Activated CD8-positive, alpha-beta memory T cell treated with anti-CD3 and anti-CD28 coated beads, Interleukin-2, amount 50 U/mL, for 48 hours (primary cell): Measurements from ENCODE around the gene ANXA5.
"Not testable (repeated sequence)": the region's sequence is repeated elsewhere in the genome, so short reads cannot be mapped to it uniquely, and the experiment has no call there.

Experiments used
- DNase-seq: peaks from one replicate; pipeline ENCODE4 v3.0.0-alpha.2; 2020

The ANXA5 gene

GRCh38 chr4:121676345-121677075 lies 20.3 kb downstream of the ANXA5 start:
- DNase-seq = no peak

DNA sequence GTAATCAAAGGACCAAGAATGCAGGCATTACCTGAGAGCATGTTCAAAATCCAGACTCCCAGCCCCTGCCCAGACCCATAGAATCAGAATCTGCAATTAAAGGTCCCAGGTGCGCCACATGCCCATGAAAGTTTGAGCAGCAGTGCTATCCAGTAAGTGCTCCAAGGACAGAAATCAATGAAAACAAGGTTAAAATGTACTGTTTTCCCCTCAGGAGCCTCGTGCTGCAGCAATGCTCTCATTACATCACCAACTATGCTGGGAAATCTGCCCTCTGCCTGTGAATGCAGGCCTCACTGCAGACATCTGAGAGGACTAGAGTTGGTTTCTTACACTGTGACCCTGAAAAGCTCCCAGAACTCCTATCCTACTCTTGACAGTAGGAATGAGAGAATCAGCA lies 21.1 kb downstream of the ANXA5 start:
- no peak for DNase-seq

DNA sequence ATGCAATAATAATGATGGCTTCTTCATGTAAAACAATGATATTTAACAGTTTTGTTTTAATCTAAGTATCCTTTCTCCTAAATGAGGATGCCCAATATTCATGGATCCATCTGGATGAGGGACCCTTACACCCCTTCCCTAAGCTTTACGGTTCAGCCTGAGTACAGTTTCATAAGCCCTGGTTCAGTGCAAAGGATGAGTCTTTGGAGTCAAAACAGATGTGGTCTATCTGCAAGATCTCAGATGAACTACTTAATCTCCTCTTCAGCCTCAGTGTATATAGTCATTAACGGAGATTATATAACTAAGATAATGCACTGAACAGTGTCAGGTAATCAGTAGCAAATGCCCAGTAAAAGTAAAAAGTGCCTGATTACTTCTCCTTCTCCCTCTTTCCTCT lies 22.1 kb downstream of the ANXA5 start:
- no peak for DNase-seq

DNA sequence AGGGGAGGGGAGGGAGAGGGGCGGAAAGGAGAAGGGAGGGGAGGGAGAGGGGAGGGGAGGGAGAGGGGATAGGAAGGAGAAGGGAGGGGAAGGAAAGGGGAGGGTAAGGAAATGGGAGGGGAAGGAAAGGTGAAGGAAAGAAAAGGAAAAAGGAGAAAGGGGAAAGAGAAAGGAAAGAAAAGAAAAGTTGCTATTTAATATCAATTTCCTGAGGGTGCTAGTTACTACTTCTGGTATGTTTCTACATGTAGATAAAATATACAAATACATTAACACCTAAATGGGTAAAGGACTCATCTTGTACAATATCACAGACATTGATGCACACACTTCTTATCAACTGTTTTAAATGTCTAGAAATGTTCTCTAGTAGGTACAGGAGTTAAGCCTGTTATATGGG lies 22.6 kb downstream of the ANXA5 start:
- DNase-seq = no peak

DNA sequence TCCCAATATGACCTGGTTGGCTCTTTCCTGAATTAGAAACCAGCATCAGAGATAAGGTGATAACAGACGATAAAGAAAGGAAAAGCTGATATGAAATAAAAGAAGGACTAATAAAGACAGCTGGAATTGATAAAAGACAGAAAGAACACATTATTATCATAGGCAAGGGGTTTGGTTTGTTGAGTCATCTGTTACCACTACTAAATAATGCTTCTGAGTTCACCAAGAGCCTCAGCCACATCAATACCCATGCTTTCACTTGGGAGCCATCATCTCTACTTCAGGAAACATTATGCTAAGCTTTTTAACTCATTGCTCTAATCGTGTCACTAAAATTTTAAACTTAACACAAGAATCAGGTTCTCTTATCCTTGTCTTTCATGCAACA lies 27.6 kb downstream of the ANXA5 start:
- no peak for DNase-seq

DNA sequence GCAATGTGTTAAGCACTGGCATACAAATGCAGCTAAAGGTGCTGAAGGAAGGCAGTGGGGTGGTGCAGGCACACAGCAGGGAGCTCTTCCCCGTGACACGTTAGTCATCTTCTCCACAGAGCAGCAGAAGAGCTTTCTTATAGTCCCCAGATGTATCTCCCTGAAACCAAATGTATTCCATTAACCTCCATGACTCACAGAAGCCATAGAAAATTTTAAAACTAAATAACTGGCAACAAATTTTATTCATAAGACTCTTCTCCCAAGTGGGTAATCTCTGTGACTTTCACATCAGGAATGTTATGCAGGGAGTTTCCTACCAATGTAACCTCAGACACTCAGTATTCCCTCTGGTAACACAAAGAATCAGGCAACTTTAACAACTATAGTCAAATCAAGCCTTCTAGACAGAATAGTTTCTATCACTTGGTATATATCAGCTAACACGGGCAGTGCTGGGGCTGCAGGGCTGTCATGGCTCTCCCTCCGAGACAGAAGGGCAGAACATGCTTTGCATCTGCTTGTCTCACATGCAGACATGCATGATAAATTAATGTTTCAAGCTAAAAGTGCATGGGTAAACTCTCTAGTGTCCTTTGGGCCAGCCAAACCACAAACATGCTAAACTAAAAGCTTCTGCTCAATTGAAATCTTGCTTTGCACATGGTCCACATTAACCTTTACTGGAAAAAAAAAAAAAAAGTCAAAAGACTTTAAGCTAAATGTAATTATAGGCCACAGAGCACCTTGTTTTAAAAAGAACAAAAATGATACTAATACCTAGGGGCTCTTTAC lies 28.2 kb downstream of the ANXA5 start:
- DNase-seq = no peak

DNA sequence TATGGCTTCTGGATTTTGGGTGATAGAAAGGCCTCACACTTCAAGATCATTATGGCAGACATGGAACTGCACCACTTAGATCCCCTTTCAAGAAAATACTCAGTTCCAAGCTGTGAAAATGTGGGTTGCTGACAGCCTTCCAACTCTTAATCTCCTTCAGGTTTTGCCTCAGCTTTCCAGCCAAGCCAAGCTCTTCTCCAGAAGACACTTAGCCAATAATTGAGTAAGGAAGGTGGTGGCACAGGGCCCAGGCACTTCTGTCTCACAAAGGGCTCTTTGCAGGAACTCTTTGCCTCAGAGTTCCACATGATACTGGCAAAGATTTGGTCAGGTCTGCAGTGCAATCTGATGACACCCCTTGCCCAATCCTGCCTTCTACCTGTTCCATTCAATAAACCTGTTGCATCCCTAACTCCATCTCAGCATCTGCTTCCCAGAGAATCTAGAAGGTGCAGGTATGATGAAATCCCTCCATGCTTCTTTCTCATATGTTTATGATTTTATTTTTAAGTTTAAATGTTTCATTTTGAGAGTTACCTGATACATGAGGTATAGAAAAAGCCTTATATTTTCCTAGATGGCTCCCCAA lies 30.6 kb downstream of the ANXA5 start:
- DNase-seq = no peak

DNA sequence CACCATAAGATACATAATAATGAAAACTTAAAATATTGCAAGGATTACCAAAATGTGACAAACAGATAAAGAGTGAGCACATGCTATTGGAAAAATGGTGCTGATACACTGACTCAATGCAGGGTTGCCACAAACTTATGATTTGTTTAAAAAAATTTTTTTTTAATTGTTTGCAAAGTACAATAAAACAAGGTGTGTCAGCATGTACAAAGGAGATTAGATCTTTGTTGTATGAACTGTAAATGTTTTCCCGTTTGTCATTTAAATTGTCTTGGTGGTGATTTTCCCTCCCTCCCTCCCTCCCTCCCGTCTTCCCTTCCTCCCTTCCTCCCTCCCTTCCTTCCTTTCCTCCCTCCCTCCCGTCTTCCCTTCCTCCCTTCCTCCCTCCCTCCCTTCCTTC lies 31.4 kb downstream of the ANXA5 start:
- DNase-seq = no peak

- no peak for DNase-seq
Observed at GRCh38 chr4:121662225-121662624, 34.6 kb downstream of the ANXA5 start.

GRCh38 chr4:121660175-121660933 lies 36.4 kb downstream of the ANXA5 start:
- DNase-seq = not testable (repeated sequence)

GRCh38 chr4:121658125-121658524 lies 38.7 kb downstream of the ANXA5 start:
- DNase-seq = no peak

DNA sequence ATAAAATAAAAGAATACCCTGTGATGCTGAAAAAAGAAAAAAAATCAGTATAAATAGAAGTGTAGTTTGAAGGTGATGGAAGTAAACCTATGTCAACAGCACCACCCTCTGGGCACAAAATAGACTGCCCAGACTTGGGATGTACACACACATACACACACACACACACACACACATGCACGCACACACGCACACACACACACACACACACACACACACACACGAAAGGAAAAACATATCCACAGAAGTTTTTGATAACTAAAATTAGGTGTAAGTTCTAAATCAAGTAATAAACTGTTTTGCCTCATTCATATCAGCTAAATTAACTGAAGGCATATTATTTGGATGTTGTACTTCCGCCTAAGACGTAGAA lies 40.5 kb downstream of the ANXA5 start:
- DNase-seq = no peak

- DNase-seq = no peak
Observed at GRCh38 chr4:121655320-121656268, 41.2 kb downstream of the ANXA5 start.

GRCh38 chr4:121654738-121655137 lies 42.0 kb downstream of the ANXA5 start:
- no peak for DNase-seq

- no peak for DNase-seq
Observed at GRCh38 chr4:121653986-121654385, 42.8 kb downstream of the ANXA5 start.

DNA sequence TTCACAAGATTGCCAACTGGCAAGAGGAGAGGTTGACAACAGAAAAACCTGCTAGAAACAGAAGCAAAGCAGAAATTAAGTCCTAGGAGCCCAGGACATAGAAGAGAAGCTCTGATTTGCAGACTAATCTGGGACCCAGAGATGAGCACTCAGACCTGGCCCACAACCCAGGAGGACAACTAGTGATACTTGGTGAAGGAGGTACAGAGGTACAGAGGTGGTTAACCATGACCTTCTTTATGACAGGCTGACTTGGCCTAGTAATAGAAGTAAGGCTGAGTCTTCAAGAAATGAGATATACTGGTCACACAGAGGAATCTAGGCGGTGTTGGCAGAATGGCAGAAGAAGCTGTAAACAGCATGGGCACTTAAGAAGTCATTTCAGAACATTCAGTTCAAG lies 43.6 kb downstream of the ANXA5 start:
- DNase-seq = no peak

- no peak for DNase-seq
Observed at GRCh38 chr4:121651597-121651996, 45.2 kb downstream of the ANXA5 start.

DNA sequence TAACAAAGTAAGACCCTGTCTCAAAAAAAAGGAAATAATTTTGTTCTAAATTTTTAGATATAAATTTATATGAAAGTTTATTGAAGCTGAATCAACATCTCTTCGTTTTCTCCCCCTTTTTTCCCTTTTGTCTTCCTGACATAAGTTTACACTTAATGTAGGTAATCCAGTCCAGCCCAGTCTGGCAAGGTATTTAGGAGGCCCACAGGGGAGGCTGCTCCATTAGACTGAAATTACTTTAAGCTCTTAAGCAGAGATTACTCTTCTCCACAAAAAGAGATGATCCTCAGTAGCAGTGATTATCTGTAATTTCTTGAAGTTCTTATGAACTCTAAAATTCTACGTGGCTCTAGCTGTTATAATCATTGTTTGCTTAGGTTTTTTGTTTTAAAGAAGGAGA lies 46.0 kb downstream of the ANXA5 start:
- no peak for DNase-seq

DNA sequence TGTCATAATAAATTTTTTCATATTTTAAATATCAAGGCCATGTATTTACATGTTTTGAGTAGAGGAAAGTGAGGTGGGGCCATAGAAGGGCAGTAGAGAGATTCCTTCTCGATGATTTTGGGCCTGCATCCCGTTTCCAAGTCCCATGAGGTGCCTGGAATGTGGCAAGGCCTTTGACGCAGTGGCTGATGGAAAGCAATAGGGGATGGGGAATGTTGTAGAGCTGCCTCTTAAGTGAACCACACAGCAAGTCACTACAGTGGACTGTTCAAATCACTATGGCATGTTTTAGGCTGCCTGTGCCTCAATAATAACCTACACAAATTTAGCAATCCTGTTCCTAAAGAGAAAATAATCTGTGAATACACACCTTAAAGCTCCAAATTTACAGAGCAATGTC lies 48.3 kb downstream of the ANXA5 start:
- no peak for DNase-seq

DNA sequence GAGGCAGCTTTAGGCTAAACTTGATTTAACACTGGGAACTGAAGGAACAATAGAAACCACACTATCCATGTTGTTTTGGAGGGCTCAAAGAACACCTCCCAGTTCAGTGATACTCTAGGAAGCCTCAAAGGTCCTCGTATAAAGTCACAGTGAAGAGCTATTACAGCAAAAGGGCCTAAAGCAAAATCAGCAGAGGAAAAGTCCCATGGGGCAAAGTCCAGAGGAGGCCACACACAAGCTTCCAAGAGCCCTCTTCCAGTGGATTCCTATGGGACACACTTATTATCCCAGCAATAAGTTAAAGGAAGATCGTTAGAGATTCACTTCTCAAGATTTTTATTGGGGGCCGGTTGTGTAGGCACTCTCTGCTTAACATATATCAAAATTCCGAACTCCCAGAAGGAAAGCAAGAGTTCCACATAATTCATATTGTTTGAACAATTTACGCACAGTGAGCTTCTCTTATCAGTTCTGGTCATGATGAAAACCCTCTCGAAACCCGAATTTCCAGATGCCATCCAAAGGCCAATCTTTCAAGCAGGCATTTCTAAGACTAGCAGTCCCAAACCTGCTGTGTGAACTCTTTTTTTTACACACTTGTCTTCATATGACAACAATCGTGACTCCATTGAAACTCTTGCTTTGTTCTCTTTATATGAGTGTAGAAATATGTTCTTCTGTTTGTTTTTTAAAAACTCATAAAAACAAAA lies 53.7 kb downstream of the ANXA5 start:
- DNase-seq = no peak

GRCh38 chr4:121642292-121642691 lies 54.5 kb downstream of the ANXA5 start:
- no peak for DNase-seq

DNA sequence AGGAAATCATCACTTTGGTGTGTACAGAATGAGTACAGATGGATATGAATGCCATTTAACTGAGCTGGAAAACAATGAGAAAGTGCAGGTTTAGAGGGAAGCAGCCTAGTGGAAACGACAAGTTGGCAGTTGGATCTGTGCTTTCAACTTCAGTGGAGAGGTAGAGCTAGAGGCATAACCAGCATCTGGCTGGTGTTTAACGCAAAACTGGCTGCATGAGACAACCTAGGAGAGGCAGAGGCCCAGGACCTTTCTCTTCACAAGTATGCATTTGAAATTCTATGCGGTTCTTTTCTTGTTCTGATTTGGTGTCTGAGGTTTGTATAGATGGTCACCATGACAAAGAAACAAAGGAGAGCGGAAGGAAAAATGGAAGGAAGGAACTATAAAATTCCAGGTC lies 63.1 kb downstream of the ANXA5 start:
- DNase-seq = no peak
